Fibroblast of lung (primary cell): ENCODE results near the gene DAPK1. TPM values are rescaled to one million over a fixed set of nuclear protein-coding genes. Genes with fewer than 3 reads are reported as not detected.

Experiments used
- DNase-seq, 2 donors: peaks; one replicate each; pipeline versions ENCODE4 v3.0.0 to v3.0.0-alpha.2; 2010; ENCODE audit warnings: low read depth in 2 of 2
- H2AFZ ChIP-seq: 2 replicates; pipeline ENCODE4 v1.5.1; 2012; ENCODE audit warnings: low read length, control low read depth, inconsistent platforms
- H3K27ac ChIP-seq: 2 replicates; pipeline ENCODE4 v1.5.1; 2011; ENCODE audit warnings: low read length, control low read depth; ENCODE audit not compliant: insufficient read depth
- H3K27me3 ChIP-seq: 2 replicates; pipeline ENCODE4 v1.5.1; 2011; ENCODE audit warnings: mild to moderate bottlenecking, low read length; ENCODE audit not compliant: control insufficient read depth, insufficient read depth
- H3K36me3 ChIP-seq: 2 replicates; pipeline ENCODE4 v1.5.1; 2011; ENCODE audit warnings: low read length; ENCODE audit not compliant: control insufficient read depth, insufficient read depth
- H3K4me1 ChIP-seq: 2 replicates; pipeline ENCODE4 v1.5.1; 2011; ENCODE audit warnings: low read length; ENCODE audit not compliant: control insufficient read depth, insufficient read depth; ENCODE audit errors: extremely low read depth
- H3K4me2 ChIP-seq: 2 replicates; pipeline ENCODE4 v1.5.1; 2011; ENCODE audit warnings: low read length, control low read depth; ENCODE audit not compliant: insufficient read depth; ENCODE audit errors: extremely low read depth
- H3K4me3 ChIP-seq, 4 experiments: fragments of 200-600 bp in 1 of 4; sonication (generic) in 1 of 4; replicated peaks in 1 of 4; 2 replicates each; pipeline ENCODE4 v1.5.1; 2011 to 2016; ENCODE audit warnings: low read length in 4 of 4, low read depth in 3 of 4, mild to moderate bottlenecking in 3 of 4, control low read depth in 2 of 4, inconsistent platforms in 1 of 4, mixed read lengths in 1 of 4; ENCODE audit not compliant: insufficient read depth in 1 of 4; ENCODE audit errors: control extremely low read depth in 1 of 4
- H3K79me2 ChIP-seq: 2 replicates; pipeline ENCODE4 v1.5.1; 2012; ENCODE audit warnings: mild to moderate bottlenecking, low read length, inconsistent platforms; ENCODE audit not compliant: control insufficient read depth, insufficient read depth
- H3K9ac ChIP-seq: 2 replicates; pipeline ENCODE4 v1.5.1; 2011; ENCODE audit warnings: mild to moderate bottlenecking, low read length, control low read depth; ENCODE audit not compliant: insufficient read depth
- H3K9me3 ChIP-seq: 2 replicates; pipeline ENCODE4 v1.5.1; 2012; ENCODE audit warnings: low read depth, low read length; ENCODE audit not compliant: control insufficient read depth, insufficient read depth
- H4K20me1 ChIP-seq: 2 replicates; pipeline ENCODE4 v1.5.1; 2011; ENCODE audit warnings: low read length; ENCODE audit not compliant: control insufficient read depth, insufficient read depth; ENCODE audit errors: extremely low read depth
- EZH2 ChIP-seq: IDR thresholded peaks from 2 replicates; pipeline ENCODE4 v1.5.1; 2012; ENCODE audit warnings: low read length, control low read depth, mild to moderate bottlenecking; ENCODE audit errors: missing control alignments
- polyA plus RNA-seq, 2 donors: library from polyadenylated mRNA; depleted of rRNA in 1 of 2; stranded (reverse) in 1 of 2; unstranded in 1 of 2; fragments of >200 nt; gene quantifications; 2 replicates each; pipeline ENCODE4 v1.2.1, GENCODE V29; 2011 to 2012; ENCODE audit warnings: missing spikeins in 1 of 2
- total RNA-seq: library from RNA; depleted of rRNA; stranded (reverse); fragments of >200 nt; gene quantifications from 2 replicates; pipeline ENCODE4 v1.2.1, GENCODE V29; 2014
- TF ChIP-seq, protein P1 (sequence below), 2 donors: IDR thresholded peaks in 1 of 2; conservative IDR thresholded peaks in 1 of 2; 1 replicate in 1 of 2; 2 replicates in 1 of 2; pipeline ENCODE4 v1.5.1; 2011 to 2012; ENCODE audit warnings: low read length in 2 of 2, control low read depth in 1 of 2, inconsistent platforms in 1 of 2, low read depth in 1 of 2, mild to moderate bottlenecking in 1 of 2

DAPK1 gene
- total and polyA plus RNA-seq, 2 donors (not counting 1 experiment from before 2014, with no cell fraction given), result 1.1 to 15.5 TPM

DNA sequence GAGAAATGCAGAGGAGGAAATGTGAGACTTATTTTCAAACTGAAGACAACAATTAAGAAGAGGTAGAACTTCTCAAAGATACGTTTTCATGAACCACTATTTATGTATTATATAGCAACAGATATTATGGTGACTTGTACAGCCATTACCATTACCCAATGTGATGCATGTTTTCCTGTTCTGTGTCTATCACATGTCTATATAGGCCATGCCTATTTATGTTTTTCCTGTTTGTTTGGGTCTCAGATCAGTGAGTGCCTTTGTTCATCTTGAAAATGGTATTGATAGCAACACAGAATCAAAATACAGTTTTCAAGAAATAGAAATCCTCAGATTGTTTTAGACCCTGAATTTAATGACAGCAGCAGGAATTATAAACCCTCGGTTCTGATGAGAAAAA lies 44.0 kb downstream of the DAPK1 start:
- Histone ChIP-seq H3K36me3 (no peaks in the 10 kb centered on the region), H3K27ac (no peak overlapping the region), H3K27me3 (no peaks in the 10 kb centered on the region), H3K4me3 (no peak overlapping the region), H3K4me1 (peaks cover 3% of the 10 kb centered on the region), H2AFZ (no peak overlapping the region), H3K9ac (no peak overlapping the region), H3K9me3 (no peaks in the 10 kb centered on the region), H3K79me2 (no peaks in the 10 kb centered on the region), H4K20me1 (no peaks in the 10 kb centered on the region), H3K4me2 (no peak overlapping the region)
- DNase-seq, result no peak
- TF ChIP-seq EZH2, result no peak
- TF ChIP-seq, protein P1, sequence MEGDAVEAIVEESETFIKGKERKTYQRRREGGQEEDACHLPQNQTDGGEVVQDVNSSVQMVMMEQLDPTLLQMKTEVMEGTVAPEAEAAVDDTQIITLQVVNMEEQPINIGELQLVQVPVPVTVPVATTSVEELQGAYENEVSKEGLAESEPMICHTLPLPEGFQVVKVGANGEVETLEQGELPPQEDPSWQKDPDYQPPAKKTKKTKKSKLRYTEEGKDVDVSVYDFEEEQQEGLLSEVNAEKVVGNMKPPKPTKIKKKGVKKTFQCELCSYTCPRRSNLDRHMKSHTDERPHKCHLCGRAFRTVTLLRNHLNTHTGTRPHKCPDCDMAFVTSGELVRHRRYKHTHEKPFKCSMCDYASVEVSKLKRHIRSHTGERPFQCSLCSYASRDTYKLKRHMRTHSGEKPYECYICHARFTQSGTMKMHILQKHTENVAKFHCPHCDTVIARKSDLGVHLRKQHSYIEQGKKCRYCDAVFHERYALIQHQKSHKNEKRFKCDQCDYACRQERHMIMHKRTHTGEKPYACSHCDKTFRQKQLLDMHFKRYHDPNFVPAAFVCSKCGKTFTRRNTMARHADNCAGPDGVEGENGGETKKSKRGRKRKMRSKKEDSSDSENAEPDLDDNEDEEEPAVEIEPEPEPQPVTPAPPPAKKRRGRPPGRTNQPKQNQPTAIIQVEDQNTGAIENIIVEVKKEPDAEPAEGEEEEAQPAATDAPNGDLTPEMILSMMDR (conservative IDR thresholded peaks at IDR 0.05 in 1 of 2, IDR thresholded peaks at IDR 0.05 in 1 of 2; ENCODE audit: low read depth in 1 of 2, low read length in 2 of 2), result no peak

DNA sequence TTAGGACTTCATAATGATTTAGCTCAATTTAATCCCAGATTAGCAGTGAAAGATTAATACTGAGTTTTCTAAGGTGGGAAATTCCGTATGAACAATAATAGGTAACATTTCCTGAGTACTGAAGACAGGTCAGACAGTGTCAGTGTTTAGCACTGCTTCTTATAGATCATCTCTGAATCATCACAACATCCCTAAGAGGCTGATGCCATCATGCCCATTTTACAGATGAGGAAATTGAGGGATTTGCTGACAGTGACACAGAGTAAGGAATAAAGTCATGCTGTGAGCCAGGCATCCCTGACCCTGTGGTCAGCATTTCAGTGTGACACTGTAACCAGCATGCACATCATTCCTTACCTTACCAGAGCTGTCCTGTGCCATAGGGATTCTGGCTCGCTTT lies 44.5 kb downstream of the DAPK1 start:
- H3K36me3 ChIP-seq, result no peaks in the 10 kb centered on the region
- TF ChIP-seq, protein P1 (conservative IDR thresholded peaks at IDR 0.05 in 1 of 2, IDR thresholded peaks at IDR 0.05 in 1 of 2; ENCODE audit: low read depth in 1 of 2, low read length in 2 of 2), result no peak
- no peak for TF ChIP-seq EZH2

DNA sequence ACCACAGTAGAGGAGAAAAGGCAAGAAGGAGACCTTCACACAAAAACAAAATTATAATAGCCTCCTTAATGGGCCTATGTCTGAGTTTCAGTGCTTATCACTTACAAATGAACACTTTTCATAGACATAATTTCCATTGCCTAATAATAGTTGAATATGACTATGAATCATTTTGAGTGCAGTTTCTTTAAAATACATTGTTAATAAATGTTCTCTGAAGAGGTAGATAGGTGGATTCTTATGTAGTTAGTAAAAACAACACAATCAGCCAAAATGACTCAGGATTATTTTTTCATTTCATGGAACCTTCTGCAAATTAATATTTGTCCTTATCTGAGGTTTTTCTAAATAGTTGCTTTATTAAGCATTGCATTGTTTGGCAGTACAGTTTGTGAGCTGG lies 45.6 kb downstream of the DAPK1 start:
- no peaks in the 10 kb centered on the region for H4K20me1 ChIP-seq
- peaks cover 3% of the 10 kb centered on the region for H3K4me1 ChIP-seq

More for the DNA sequence above, 44.5 kb downstream of the DAPK1 start:
- H3K4me1 ChIP-seq, result peaks cover 3% of the 10 kb centered on the region
- H3K27ac ChIP-seq, result no peak overlapping the region
- H3K4me2 ChIP-seq, result no peak overlapping the region
- H3K79me2 ChIP-seq, result no peaks in the 10 kb centered on the region
- DNase-seq, result no peak
- no peaks in the 10 kb centered on the region for H4K20me1 ChIP-seq
- H3K9me3 ChIP-seq, result no peaks in the 10 kb centered on the region
- H3K4me3 ChIP-seq, result no peak overlapping the region
- no peaks in the 10 kb centered on the region for H3K27me3 ChIP-seq
- no peak overlapping the region for H2AFZ ChIP-seq
- no peak overlapping the region for H3K9ac ChIP-seq

More for the DNA sequence above, 45.6 kb downstream of the DAPK1 start:
- Histone ChIP-seq H3K79me2 (no peaks in the 10 kb centered on the region), H2AFZ (no peak overlapping the region), H3K9ac (no peak overlapping the region), H3K9me3 (no peaks in the 10 kb centered on the region), H3K4me2 (no peak overlapping the region), H3K36me3 (no peaks in the 10 kb centered on the region), H3K27me3 (no peaks in the 10 kb centered on the region), H3K4me3 (no peak overlapping the region), H3K27ac (no peak overlapping the region)
- peak in 1 of 2 donors; percentile 78 for DNase-seq
- TF ChIP-seq, protein P1 (conservative IDR thresholded peaks at IDR 0.05 in 1 of 2, IDR thresholded peaks at IDR 0.05 in 1 of 2; ENCODE audit: low read depth in 1 of 2, low read length in 2 of 2), result no peak
- no peak for TF ChIP-seq EZH2
